ENCODE data around the gene FRMPD4.
"Not testable (repeated sequence)": the region's sequence is repeated elsewhere in the genome, so short reads cannot be mapped to it uniquely, and the experiment has no call there.

FRMPD4 gene

GRCh38 chrX:12446342-12447075 lies 308.2 kb downstream of the FRMPD4 start:
- DNase-seq = no peak

GRCh38 chrX:12447448-12448064 lies 309.3 kb downstream of the FRMPD4 start:
- DNase-seq = no peak

- no peak for DNase-seq
Measured at GRCh38 chrX:12452268-12452667, 314.0 kb downstream of the FRMPD4 start.

- DNase-seq = no peak
Measured at GRCh38 chrX:12460929-12461328, 322.7 kb downstream of the FRMPD4 start.

- DNase-seq = no peak
Measured at GRCh38 chrX:12463052-12463451, 324.8 kb downstream of the FRMPD4 start.

- no peak for DNase-seq
Measured at GRCh38 chrX:12463873-12464272, 325.6 kb downstream of the FRMPD4 start.

- no peak for DNase-seq
Measured at GRCh38 chrX:12467321-12467720, 329.0 kb downstream of the FRMPD4 start.

- no peak for DNase-seq
Measured at GRCh38 chrX:12469296-12469695, 331.0 kb downstream of the FRMPD4 start.

GRCh38 chrX:12471061-12471460 lies 332.8 kb downstream of the FRMPD4 start:
- DNase-seq = no peak

- no peak for DNase-seq
Measured at GRCh38 chrX:12480956-12481355, 342.7 kb downstream of the FRMPD4 start.

- no peak for DNase-seq
Measured at GRCh38 chrX:12488220-12488619, 349.9 kb downstream of the FRMPD4 start.

GRCh38 chrX:12488771-12489170 lies 350.5 kb downstream of the FRMPD4 start:
- DNase-seq = no peak

GRCh38 chrX:12489341-12489740 lies 351.1 kb downstream of the FRMPD4 start:
- no peak for DNase-seq

GRCh38 chrX:12494400-12495138 lies 356.3 kb downstream of the FRMPD4 start:
- no peak for DNase-seq

- DNase-seq = no peak
Measured at GRCh38 chrX:12496343-12496742, 358.1 kb downstream of the FRMPD4 start.

GRCh38 chrX:12497832-12498591 lies 359.7 kb downstream of the FRMPD4 start:
- DNase-seq = no peak

GRCh38 chrX:12505127-12505526 lies 366.9 kb downstream of the FRMPD4 start:
- no peak for DNase-seq

- DNase-seq = not testable (repeated sequence)
Measured at GRCh38 chrX:12515384-12515783, 377.1 kb downstream of the FRMPD4 start.

GRCh38 chrX:12526306-12526705 lies 388.0 kb downstream of the FRMPD4 start:
- no peak for DNase-seq

- DNase-seq = not testable (repeated sequence)
Measured at GRCh38 chrX:12538096-12538495, 399.8 kb downstream of the FRMPD4 start.

GRCh38 chrX:12542251-12542650 lies 404.0 kb downstream of the FRMPD4 start:
- not testable (repeated sequence) for DNase-seq

- DNase-seq = no peak
Measured at GRCh38 chrX:12548341-12548740, 410.1 kb downstream of the FRMPD4 start.

- no peak for DNase-seq
Measured at GRCh38 chrX:12548746-12549145, 410.5 kb downstream of the FRMPD4 start.

Measured in left hindlimb (tissue), 1 donor.